ENCODE data around the gene GRIN2C.

DNA sequence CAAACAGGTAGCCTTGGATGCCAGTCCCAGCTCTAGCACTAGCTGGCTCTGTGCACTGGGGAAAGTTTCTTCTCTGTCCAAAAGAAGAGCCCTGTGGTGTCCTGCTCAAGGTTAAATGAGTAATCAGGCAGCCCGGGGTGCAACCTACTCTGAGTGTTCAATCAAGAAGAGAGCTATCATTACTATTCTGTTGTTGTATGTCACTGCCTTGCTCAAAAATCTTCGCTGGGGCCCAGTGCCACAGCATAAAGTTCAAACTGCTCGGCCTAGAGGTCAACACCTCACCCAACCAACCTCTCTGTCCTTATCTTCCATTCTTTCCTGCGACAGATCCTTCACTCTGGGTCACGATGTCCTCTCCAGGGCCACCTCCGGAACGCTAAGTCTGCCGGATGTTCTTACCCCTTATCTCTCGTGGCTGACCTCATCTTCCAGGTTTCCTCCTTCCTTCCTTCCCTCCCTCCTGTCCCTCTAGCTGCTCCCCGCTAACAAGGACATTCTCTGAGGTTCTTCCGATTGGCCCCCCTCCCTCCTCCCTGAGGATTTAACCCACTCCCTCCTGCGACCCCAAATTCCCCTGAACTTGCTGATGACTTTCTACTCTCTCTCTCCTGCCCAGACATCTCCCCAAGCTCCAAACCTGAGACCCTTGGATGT lies 8.7 kb upstream of the GRIN2C start:
- TF ChIP-seq POLR2AphosphoS5 (IDR thresholded peaks at IDR 0.05; ENCODE audit: borderline replicate concordance, low read depth, low read length) (no peak), EZH2 (IDR thresholded peaks at IDR 0.05) (no peak)

Measured in SK-N-MC (cell line).